Endometrial microvascular endothelial cells (primary cell): Measurements from ENCODE around the gene SLC6A20. TPM values are rescaled to one million over a fixed set of nuclear protein-coding genes. Genes with fewer than 3 reads are reported as not detected.
"Not testable (repeated sequence)": the region's sequence is repeated elsewhere in the genome, so short reads cannot be mapped to it uniquely, and the experiment has no call there.

Experiments used
- in situ Hi-C: cut with HindIII; loops from 2 replicates; pipeline ENCODE4 v1.10.0; 2017; ENCODE audit warnings: low sequenced_read_pairs, low pct_unique_long_range_greater_than_20kb; ENCODE audit errors: inconsistent ontology term
- total RNA-seq: library from RNA; depleted of rRNA; stranded (reverse); fragments of >200 nt; gene quantifications from one replicate; pipeline ENCODE4 v1.2.3, GENCODE V29; 2015; ENCODE audit errors: inconsistent ontology term

Gene SLC6A20
- total RNA-seq, 1 donor from 2014 or later = not detected

GRCh38 chr3:45765266-45765851, 31.0 kb downstream of the SLC6A20 start:
- in situ Hi-C loops = no loop called here

- in situ Hi-C loops = no loop called here
Measured at GRCh38 chr3:45763303-45763675, 33.0 kb downstream of the SLC6A20 start.

- in situ Hi-C loops = no loop called here
Measured at GRCh38 chr3:45762647-45763302, 33.6 kb downstream of the SLC6A20 start.

GRCh38 chr3:45761831-45762230, 34.5 kb downstream of the SLC6A20 start:
- in situ Hi-C loops = no loop called here

GRCh38 chr3:45760878-45761711, 35.2 kb downstream of the SLC6A20 start:
- in situ Hi-C loops = no loop called here

- in situ Hi-C loops = no loop called here
Measured at GRCh38 chr3:45759851-45760250, 36.5 kb downstream of the SLC6A20 start.

GRCh38 chr3:45758871-45759270, 37.5 kb downstream of the SLC6A20 start:
- in situ Hi-C loops = no loop called here

GRCh38 chr3:45757141-45757540, 39.2 kb downstream of the SLC6A20 start:
- in situ Hi-C loops = not testable (repeated sequence)

GRCh38 chr3:45756055-45756454, 40.3 kb downstream of the SLC6A20 start:
- in situ Hi-C loops = no loop called here

GRCh38 chr3:45754461-45754860, 41.9 kb downstream of the SLC6A20 start:
- in situ Hi-C loops = no loop called here

- in situ Hi-C loops = no loop called here
Measured at GRCh38 chr3:45753095-45753494, 43.2 kb downstream of the SLC6A20 start.

GRCh38 chr3:45751537-45752242, 44.6 kb downstream of the SLC6A20 start:
- in situ Hi-C loops = no loop called here

- in situ Hi-C loops = no loop called here
Measured at GRCh38 chr3:45749880-45750279, 46.5 kb downstream of the SLC6A20 start.

- in situ Hi-C loops = not testable (repeated sequence)
Measured at GRCh38 chr3:45749036-45749600, 47.2 kb downstream of the SLC6A20 start.

- in situ Hi-C loops = no loop called here
Measured at GRCh38 chr3:45748068-45748467, 48.3 kb downstream of the SLC6A20 start.

- in situ Hi-C loops = no loop called here
Measured at GRCh38 chr3:45746777-45747622, 49.3 kb downstream of the SLC6A20 start.

GRCh38 chr3:45746165-45746776, 50.1 kb downstream of the SLC6A20 start:
- in situ Hi-C loops = no loop called here
